Ovary (tissue), 3 donors: ENCODE measurements around the gene ARHGAP45.

Experiments used
- EP300 ChIP-seq: sonication (generic); formaldehyde crosslinking; IDR thresholded peaks from one replicate; pipeline ENCODE4 v1.6.1; 2017; ENCODE audit warnings: antibody characterized with exemption
- POLR2A ChIP-seq: fragments of 450-650 bp; IDR thresholded peaks from one replicate; pipeline ENCODE4 v1.6.1; 2017; ENCODE audit warnings: antibody characterized with exemption, mild to moderate bottlenecking, moderate library complexity
- TF ChIP-seq, protein P1 (sequence below), 3 donors: fragments of 450-650 bp in 2 of 3; fragments of 200-600 bp in 1 of 3; IDR thresholded peaks; one replicate each; pipeline versions ENCODE4 v1.5.1 to v1.8.0; 2016 to 2022; ENCODE audit warnings: antibody characterized with exemption in 3 of 3, mild to moderate bottlenecking in 1 of 3
- donor health status: DM: no; HTN: no; CAD: no.

DNA sequence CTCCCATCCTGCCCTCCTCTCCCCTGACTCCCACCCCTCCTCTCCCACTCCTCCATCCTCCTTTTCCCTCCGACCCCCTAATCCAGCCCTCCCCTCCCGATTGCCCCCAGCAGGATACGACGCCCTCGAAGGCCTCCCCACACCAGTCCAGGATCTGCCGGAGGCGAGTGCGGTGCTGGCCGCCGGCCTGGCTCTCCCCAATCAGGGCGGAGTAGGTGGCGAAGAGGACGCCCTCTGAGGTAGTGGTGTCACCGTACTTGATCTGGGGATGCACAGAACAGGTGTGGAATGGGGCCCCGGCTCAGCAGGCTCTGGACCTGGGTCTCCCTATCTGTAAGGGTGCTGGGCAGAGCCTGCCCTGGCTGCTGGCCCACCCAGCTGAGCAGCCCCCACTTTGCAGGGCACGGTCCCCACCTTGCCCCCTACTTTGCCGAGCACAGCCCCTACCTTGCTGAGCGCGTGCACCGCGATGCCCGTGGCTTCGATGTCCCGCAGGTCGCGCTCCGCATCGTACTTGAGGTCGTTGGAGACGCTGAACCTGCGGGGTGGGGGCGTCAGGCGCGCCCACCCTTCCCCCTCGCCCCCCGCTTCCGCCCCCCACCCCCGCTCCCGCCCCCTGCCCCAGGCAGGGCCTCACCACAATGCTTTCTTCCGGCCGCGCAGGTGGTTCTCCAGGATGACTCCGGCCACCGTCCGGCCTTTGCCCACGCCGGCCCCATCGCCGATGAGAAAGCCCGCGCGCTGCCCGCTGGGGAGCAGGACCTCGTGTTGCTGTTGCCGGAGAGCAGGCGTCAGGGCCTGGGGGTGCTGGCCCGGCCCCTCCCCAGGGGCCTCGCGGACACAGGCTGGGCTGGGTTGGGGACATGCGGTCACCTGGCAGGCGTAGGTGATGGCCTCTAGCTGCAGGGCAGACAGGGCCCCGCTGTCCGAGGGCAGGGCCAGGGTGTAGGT is 55.3 kb downstream of the ARHGAP45 start:
- TF ChIP-seq, protein P1, sequence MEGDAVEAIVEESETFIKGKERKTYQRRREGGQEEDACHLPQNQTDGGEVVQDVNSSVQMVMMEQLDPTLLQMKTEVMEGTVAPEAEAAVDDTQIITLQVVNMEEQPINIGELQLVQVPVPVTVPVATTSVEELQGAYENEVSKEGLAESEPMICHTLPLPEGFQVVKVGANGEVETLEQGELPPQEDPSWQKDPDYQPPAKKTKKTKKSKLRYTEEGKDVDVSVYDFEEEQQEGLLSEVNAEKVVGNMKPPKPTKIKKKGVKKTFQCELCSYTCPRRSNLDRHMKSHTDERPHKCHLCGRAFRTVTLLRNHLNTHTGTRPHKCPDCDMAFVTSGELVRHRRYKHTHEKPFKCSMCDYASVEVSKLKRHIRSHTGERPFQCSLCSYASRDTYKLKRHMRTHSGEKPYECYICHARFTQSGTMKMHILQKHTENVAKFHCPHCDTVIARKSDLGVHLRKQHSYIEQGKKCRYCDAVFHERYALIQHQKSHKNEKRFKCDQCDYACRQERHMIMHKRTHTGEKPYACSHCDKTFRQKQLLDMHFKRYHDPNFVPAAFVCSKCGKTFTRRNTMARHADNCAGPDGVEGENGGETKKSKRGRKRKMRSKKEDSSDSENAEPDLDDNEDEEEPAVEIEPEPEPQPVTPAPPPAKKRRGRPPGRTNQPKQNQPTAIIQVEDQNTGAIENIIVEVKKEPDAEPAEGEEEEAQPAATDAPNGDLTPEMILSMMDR (IDR thresholded peaks at IDR 0.05): no peak
- no peak for TF ChIP-seq POLR2A
- TF ChIP-seq EP300: no peak
